Erythroblast (primary cell): Measurements from ENCODE around the gene ZNF398.

Experiments used
- GATA1 ChIP-seq: IDR thresholded peaks from 2 replicates; pipeline ENCODE4 v1.6.1; 2011; ENCODE audit warnings: low read depth, mild to moderate bottlenecking, control low read depth, low read length, moderate library complexity
- POLR2A ChIP-seq: IDR thresholded peaks from 2 replicates; pipeline ENCODE4 v1.6.1; 2011; ENCODE audit warnings: mild to moderate bottlenecking, low read length

- TF ChIP-seq POLR2A (peak; percentile 96), GATA1 (no peak)
Observed at GRCh38 chr7:149125863-149126661, 21.2 kb upstream of the ZNF398 start, which contains the start of gene ZNF425.
